GM18499 (cell line): ENCODE results near the gene BCL2L11.

ENCODE experiments used
- ATAC-seq: cut with Tn5 transposase; IDR thresholded peaks from one replicate; pipeline ENCODE4 v1.9.1; 2021; ENCODE audit warnings: moderate number of reproducible peaks; ENCODE audit not compliant: insufficient read depth, unreplicated experiment

BCL2L11 gene

DNA sequence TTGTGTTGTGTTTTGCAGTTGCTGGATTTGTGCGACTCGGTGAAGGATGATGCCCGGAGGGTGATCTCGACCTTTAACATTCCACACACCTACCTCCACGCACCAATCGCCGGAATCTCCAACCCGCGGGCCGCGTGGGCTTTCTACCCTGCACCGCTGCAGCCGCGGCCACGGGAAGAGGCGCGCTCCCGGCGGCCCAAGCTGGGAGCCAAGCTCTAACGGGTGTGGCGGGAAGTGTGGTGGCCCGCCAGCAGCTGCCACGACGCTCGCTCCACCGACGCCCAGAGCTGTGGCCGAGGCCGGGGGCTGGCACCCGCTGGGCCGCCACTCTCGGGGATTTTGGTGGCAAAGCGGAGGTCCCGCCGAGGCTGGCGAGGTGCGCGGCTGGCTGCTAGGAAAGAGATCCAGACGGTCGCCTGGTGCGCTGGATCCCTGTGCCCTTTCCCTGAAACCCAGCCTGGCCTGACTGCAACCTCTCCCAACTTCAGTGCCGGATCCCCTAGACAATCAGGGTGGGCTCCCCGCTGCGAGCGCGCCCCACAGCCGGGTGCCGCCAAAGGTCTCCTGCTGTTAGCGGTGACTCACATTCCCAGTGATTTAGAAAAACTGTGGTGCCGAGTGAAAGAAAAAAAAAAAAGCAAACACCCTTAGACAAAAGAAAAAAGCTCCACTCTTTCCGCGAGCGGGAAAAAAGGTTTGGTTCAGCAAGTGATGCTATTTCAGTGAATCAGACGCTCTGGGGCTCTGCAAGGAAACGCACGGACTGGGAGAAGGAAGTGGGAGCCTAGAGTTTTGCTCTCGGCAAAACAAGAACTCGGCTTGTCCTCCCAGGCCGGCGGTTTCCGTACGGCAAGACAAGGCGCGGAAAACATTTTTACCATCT, 2.9 kb upstream of the BCL2L11 start:
- ATAC-seq: no peak

DNA sequence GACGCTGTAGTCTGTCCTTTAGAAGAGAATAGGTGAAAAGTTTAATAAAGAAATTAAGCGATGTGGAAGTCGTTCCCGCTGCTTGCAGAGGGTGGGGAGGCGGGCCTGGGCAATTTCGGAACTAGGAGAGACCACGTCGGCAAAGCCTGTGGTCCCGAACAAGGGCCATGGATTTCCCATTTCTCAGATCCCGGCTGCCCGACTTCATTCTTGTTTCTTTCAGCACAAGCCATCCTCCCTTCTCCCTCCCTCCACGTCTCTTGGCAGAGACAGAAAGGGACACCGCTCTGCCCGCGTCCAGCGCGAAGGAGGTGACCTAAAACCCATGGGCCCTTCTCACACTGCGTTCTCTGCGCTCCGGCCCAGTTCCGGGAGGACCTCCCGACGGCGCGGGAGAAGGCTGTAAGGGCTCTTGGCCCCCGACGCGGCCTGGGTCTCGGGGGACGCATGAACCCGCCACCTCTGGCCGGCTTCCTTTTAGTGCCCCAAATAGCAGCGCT, 2.2 kb upstream of the BCL2L11 start:
- ATAC-seq: no peak

DNA sequence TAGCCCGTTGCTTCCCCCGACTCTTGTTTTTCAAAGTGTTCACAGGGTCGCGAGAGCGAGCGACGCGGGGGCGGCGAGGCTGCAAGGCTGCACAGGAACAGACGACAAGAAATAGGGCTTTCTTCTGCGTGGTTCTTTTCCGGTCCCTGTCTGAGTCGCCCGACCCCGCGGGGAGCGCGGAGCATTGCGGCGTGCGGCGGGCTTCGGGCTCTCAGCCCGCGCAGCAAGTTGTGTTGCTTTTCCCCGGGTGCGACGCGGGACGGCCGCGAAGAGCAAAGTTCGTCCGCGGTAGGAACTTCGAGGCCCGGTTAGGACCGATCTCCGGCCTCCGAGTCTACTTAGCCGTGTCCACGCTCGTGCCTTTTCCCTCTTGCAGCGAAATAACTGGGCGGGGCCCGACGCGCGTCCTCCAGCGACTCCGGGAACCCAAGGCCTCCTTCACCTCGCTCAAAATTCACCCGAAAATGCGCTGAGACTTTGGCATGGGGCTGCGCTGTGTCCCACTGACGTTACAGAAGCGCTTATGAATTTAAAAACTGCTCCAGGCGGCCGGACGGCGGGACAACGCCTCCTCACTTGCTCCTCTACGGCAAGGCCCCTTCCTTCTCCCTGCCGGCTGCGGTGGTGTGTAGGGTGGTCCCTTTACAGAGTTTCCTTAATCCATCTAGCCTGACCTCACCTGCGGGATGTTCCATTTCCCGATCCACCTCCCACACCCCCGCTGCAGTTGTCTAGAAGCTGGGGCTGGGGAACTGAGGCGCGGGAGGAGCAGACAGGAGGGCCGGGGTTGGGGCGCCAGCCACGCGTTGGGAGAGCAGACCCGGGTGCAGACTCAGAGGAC, 1.5 kb upstream of the BCL2L11 start:
- ATAC-seq: no peak

DNA sequence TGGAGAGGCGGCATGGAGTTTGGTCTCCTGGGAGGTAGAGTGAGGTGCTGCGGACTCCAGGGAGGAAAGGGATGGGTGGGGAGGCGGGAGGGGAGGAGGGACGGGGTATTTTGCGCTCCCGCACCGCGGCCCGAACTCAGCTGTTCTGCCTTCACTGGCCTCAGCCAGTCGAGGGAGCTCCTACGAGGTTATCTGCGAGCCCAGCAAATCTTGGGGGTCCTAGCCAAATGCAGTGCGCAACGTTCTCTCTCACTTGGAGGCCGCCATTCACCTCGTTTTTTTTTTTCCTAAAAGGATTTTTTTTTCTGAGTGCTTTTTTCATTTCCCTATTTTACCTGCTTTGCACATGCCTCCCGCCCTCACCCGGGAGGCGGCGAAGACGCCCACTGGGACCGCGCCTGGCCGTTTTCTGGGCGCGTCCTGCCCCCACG, 877 bp upstream of the BCL2L11 start:
- no peak for ATAC-seq

- ATAC-seq: no peak
Observed at GRCh38 chr2:111121028-111121827, 514 bp downstream of the BCL2L11 start.

- ATAC-seq: no peak
Observed at GRCh38 chr2:111121828-111122630, 1.3 kb downstream of the BCL2L11 start.

- no peak for ATAC-seq
Observed at GRCh38 chr2:111122631-111123421, 2.1 kb downstream of the BCL2L11 start.

DNA sequence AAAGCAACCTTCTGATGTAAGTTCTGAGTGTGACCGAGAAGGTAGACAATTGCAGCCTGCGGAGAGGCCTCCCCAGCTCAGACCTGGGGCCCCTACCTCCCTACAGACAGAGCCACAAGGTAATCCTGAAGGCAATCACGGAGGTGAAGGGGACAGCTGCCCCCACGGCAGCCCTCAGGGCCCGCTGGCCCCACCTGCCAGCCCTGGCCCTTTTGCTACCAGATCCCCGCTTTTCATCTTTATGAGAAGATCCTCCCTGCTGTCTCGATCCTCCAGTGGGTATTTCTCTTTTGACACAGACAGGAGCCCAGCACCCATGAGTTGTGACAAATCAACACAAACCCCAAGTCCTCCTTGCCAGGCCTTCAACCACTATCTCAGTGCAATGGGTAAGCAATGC, 3.0 kb downstream of the BCL2L11 start:
- no peak for ATAC-seq

DNA sequence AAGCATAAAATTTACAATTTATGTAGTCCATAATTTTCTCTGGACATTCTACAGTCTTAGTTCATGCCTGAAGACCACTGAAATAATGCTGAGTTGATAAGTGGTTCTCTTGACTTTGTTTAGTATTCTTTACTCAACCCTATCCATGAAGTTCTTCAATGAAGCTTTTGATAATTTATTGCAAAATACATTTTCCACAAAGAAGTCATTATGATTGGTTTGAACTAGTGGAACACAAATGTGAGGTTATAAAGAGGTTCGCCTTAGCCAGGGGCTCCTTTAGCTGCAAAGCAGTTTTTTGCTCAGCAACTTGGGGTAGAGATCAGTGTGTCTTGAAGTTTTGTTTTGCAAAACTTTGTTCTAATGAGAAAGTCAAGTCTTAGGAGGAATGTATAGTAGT, 5.9 kb downstream of the BCL2L11 start:
- no peak for ATAC-seq

GRCh38 chr2:111127351-111127750, 6.6 kb downstream of the BCL2L11 start:
- no peak for ATAC-seq

DNA sequence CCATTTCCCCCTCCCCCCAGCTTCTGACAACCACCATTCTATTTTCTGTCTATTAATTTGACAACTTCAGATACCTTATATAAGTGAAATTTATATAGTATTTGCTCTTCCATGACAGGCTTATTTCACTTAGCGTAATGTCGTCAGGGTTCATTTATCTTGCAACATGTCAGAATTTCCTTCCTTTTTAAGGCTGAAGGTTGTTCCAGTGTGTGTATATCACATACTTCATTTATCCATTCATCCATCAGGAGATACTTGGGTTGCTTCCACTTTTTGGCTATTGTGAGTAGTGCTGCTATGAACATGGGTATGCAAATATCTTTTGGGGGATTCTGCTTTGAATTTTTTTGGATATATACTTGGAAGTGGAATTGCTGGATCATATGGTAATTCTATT, 7.4 kb downstream of the BCL2L11 start:
- no peak for ATAC-seq

GRCh38 chr2:111133603-111134002, 12.9 kb downstream of the BCL2L11 start:
- no peak for ATAC-seq

DNA sequence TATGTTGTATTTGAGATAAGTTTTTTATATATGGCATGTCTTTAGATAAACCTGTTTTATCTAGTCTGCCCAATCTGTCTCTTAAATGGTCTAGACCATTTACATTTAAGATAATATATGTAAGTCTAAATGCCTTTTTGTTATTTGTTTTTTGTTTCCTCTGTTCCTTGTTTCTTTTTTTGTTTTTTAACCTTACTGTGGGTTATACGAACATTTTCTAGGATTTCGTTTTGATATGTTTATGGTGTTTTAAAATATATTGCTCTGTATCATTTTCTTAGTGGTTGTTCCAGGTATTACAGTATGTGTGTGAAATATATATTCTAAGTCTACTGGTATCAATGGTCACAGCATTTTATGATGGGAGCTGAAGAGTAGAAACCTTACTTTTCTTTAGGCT, 13.3 kb downstream of the BCL2L11 start:
- ATAC-seq: no peak

- no peak for ATAC-seq
Observed at GRCh38 chr2:111135237-111135909, 14.7 kb downstream of the BCL2L11 start.

- ATAC-seq: no peak
Observed at GRCh38 chr2:111135910-111136297, 15.2 kb downstream of the BCL2L11 start.

DNA sequence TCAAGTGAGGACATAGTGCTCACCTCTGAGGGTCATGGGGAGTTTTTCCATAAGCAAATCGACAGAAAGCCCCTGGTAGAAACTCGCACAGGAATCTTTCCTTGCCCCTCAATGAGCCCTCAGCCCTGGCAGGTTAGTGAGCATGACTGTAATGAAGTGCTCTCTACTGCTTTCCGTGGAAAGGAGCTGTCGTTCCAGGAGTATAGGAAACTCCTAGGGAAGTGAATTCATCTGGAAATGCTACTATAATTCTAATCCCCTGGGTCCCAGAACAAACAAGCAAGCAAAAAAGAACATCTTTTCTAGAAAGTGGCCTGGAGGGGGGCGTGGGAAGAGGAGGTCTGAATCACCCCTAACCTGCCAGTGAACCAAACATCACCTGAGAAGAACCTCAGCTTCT, 18.1 kb downstream of the BCL2L11 start:
- no peak for ATAC-seq

- no peak for ATAC-seq
Observed at GRCh38 chr2:111139637-111140317, 19.1 kb downstream of the BCL2L11 start.

DNA sequence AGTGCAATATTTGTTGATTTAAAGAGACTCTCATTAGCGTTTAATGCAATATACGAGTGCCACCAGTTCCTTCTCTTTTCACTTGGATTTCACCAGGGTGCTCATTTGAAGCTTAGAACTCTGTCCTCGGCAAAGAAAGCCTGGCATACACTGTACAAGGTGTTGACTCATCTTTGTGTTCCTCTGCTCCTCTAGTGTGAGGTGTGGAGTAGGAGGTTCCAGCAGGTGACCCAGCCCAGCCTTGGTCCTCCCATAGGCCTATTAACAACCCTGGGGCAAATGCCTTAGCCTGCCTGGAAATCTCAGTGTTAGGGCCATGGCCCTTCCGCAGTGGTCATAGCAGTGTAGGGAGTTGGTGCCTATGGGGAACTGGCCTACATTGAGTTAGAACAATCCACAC, 20.1 kb downstream of the BCL2L11 start:
- no peak for ATAC-seq
